ENCODE data around the gene AHCYL2. TPM values are rescaled to one million over a fixed set of nuclear protein-coding genes. Genes with fewer than 3 reads are reported as not detected.

AHCYL2 gene
- polyA plus RNA-seq, 1 donor from 2014 or later, result 39.9 TPM

- Histone ChIP-seq H3K27ac (ENCODE audit: low read length) (no peak overlapping the region), H3K9ac (ENCODE audit: low read length) (no peak overlapping the region), H3K27me3 (ENCODE audit: insufficient read depth, low read depth, low read length) (no peaks in the 10 kb centered on the region), H3K4me3 (ENCODE audit: low read length) (no peak overlapping the region), H3K9me2 (ENCODE audit: insufficient read depth, low read length) (no peaks in the 10 kb centered on the region), H3K4me2 (ENCODE audit: low read length) (no peak overlapping the region), H3K79me2 (replicated peaks; ENCODE audit: insufficient read depth, low read length) (peaks cover 12% of the 10 kb centered on the region), H2AFZ (ENCODE audit: low read depth, low read length) (no peak overlapping the region), H3F3A (ENCODE audit: insufficient read depth, low read length, poor library complexity, severe bottlenecking) (no peaks in the 10 kb centered on the region), H3K36me3 (ENCODE audit: insufficient read depth, low read length) (no peaks in the 10 kb centered on the region), H4K20me1 (ENCODE audit: insufficient read depth) (no peaks in the 10 kb centered on the region), H3K9me3 (ENCODE audit: low read length) (no peaks in the 10 kb centered on the region)
- TF ChIP-seq MXI1 (conservative IDR thresholded peaks at IDR 0.05; ENCODE audit: poor library complexity, severe bottlenecking), result no peak
- no peak for TF ChIP-seq RAD21 (conservative IDR thresholded peaks at IDR 0.05)
- TF ChIP-seq POLR2AphosphoS5 (IDR thresholded peaks at IDR 0.05), result no peak
These were observed 21.6 kb upstream of the AHCYL2 start for GRCh38 chr7:129203050-129203741.

DNA sequence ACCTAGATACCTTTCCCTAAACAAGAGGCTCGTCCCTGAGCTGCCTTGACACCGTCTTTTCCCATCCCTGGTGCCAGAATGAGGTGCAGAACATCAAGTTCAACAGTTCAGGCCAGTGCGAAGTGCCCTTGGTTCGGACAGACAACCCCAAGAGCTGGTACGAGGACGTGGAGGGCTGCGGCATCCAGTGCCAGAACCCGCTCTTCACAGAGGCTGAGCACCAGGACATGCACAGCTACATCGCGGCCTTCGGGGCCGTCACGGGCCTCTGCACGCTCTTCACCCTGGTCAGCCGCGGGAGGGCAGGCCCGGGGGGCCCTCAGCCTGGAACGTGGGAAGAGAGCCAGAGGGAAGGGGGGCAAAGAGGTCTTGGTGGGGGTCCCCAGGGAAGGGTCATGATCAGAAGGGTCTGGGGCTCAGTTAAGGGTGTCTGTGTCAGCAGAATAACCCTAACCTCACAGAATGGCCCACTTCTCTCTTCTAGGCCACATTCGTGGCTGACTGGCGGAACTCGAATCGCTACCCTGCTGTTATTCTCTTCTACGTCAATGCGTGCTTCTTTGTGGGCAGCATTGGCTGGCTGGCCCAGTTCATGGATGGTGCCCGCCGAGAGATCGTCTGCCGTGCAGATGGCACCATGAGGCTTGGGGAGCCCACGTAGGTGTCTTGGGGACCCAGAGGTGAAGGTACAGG, 19.6 kb upstream of the AHCYL2 start:
- Histone ChIP-seq H3K9me3 (ENCODE audit: low read length) (no peaks in the 10 kb centered on the region), H3K9ac (ENCODE audit: low read length) (no peak overlapping the region), H3K9me2 (ENCODE audit: insufficient read depth, low read length) (no peaks in the 10 kb centered on the region), H3F3A (ENCODE audit: insufficient read depth, low read length, poor library complexity, severe bottlenecking) (no peaks in the 10 kb centered on the region), H3K27me3 (ENCODE audit: insufficient read depth, low read depth, low read length) (no peaks in the 10 kb centered on the region), H3K36me3 (ENCODE audit: insufficient read depth, low read length) (no peaks in the 10 kb centered on the region), H4K20me1 (ENCODE audit: insufficient read depth) (no peaks in the 10 kb centered on the region), H3K4me2 (ENCODE audit: low read length) (no peak overlapping the region), H3K4me3 (ENCODE audit: low read length) (no peak overlapping the region), H3K79me2 (replicated peaks; ENCODE audit: insufficient read depth, low read length) (no peaks in the 10 kb centered on the region), H3K27ac (ENCODE audit: low read length) (no peak overlapping the region), H2AFZ (ENCODE audit: low read depth, low read length) (no peak overlapping the region)
- TF ChIP-seq EP300 (conservative IDR thresholded peaks at IDR 0.05; ENCODE audit: poor library complexity, severe bottlenecking), result no peak
- TF ChIP-seq CTCF (IDR thresholded peaks at IDR 0.05; ENCODE audit: poor library complexity, severe bottlenecking), result no peak
- no peak for TF ChIP-seq MXI1 (conservative IDR thresholded peaks at IDR 0.05; ENCODE audit: poor library complexity, severe bottlenecking)
- TF ChIP-seq SMC3 (conservative IDR thresholded peaks at IDR 0.05; ENCODE audit: poor library complexity), result no peak
- TF ChIP-seq POLR2AphosphoS5 (IDR thresholded peaks at IDR 0.05), result no peak
- no peak for TF ChIP-seq RAD21 (conservative IDR thresholded peaks at IDR 0.05)
- no peak for TF ChIP-seq REST (IDR thresholded peaks at IDR 0.05; ENCODE audit: borderline replicate concordance)
- TF ChIP-seq EZH2 (IDR thresholded peaks at IDR 0.05; ENCODE audit: borderline replicate concordance, insufficient read depth, low read length, poor library complexity, severe bottlenecking), result no peak

All from neural cell (in vitro differentiated cells).